B cell (primary cell): ENCODE measurements around the gene C5AR1.

Experiments
- CTCF ChIP-seq: fragments of 200-600 bp; IDR thresholded peaks from one replicate; pipeline ENCODE4 v1.8.0; 2022; ENCODE audit warnings: antibody characterized with exemption, mild to moderate bottlenecking
- EZH2 ChIP-seq: IDR thresholded peaks from 2 replicates; pipeline ENCODE4 v1.6.1; 2012; ENCODE audit warnings: borderline replicate concordance, low read depth, mild to moderate bottlenecking, moderate library complexity, low read length; ENCODE audit not compliant: insufficient read depth, poor library complexity, severe bottlenecking

- TF ChIP-seq CTCF (no peak), EZH2 (no peak)
Measured at GRCh38 chr19:47309608-47310007, at the start of gene C5AR1.
